ENCODE measurements around the gene FAM210A.

- TF ChIP-seq, protein P1, sequence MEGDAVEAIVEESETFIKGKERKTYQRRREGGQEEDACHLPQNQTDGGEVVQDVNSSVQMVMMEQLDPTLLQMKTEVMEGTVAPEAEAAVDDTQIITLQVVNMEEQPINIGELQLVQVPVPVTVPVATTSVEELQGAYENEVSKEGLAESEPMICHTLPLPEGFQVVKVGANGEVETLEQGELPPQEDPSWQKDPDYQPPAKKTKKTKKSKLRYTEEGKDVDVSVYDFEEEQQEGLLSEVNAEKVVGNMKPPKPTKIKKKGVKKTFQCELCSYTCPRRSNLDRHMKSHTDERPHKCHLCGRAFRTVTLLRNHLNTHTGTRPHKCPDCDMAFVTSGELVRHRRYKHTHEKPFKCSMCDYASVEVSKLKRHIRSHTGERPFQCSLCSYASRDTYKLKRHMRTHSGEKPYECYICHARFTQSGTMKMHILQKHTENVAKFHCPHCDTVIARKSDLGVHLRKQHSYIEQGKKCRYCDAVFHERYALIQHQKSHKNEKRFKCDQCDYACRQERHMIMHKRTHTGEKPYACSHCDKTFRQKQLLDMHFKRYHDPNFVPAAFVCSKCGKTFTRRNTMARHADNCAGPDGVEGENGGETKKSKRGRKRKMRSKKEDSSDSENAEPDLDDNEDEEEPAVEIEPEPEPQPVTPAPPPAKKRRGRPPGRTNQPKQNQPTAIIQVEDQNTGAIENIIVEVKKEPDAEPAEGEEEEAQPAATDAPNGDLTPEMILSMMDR (IDR thresholded peaks at IDR 0.05), result no peak
- TF ChIP-seq POLR2AphosphoS5 (IDR thresholded peaks at IDR 0.05) (no peak), POLR2A (IDR thresholded peaks at IDR 0.05) (no peak), EP300 (IDR thresholded peaks at IDR 0.05) (no peak)
Measured at GRCh38 chr18:13720123-13720522, 6.2 kb downstream of the FAM210A start.
